ENCODE results near the gene ARFRP1.

The ARFRP1 gene

GRCh38 chr20:63738687-63739129 is 30.9 kb upstream of the ARFRP1 start:
- no peak for DNase-seq (ENCODE audit: low read depth)
- H3K4me3 ChIP-seq (ENCODE audit: low read length), result no peak overlapping the region
- no peak for TF ChIP-seq CTCF (conservative IDR thresholded peaks at IDR 0.05; ENCODE audit: low read depth, low read length)

GRCh38 chr20:63737945-63738686 is 30.3 kb upstream of the ARFRP1 start:
- no peak for TF ChIP-seq CTCF (conservative IDR thresholded peaks at IDR 0.05; ENCODE audit: low read depth, low read length)
- peak overlapping the region; percentile 24 for H3K4me3 ChIP-seq (ENCODE audit: low read length)
- no peak for DNase-seq (ENCODE audit: low read depth)

- no peak for DNase-seq (ENCODE audit: low read depth)
- TF ChIP-seq CTCF (conservative IDR thresholded peaks at IDR 0.05; ENCODE audit: low read depth, low read length), result no peak
- H3K4me3 ChIP-seq (ENCODE audit: low read length), result peak overlapping the region; percentile 24
Measured at GRCh38 chr20:63737695-63737944, 29.8 kb upstream of the ARFRP1 start.

- no peak for DNase-seq (ENCODE audit: low read depth)
- no peak overlapping the region for H3K4me3 ChIP-seq (ENCODE audit: low read length)
- TF ChIP-seq CTCF (conservative IDR thresholded peaks at IDR 0.05; ENCODE audit: low read depth, low read length), result no peak
Measured at GRCh38 chr20:63736893-63737694, 29.3 kb upstream of the ARFRP1 start.

- TF ChIP-seq CTCF (conservative IDR thresholded peaks at IDR 0.05; ENCODE audit: low read depth, low read length), result no peak
- no peak for DNase-seq (ENCODE audit: low read depth)
- no peak within 1 kb of the TSS for H3K4me3 ChIP-seq (ENCODE audit: low read length)
Measured at GRCh38 chr20:63735859-63736718, 28.3 kb upstream of the ARFRP1 start, which contains the start of gene LIME1. TSS of gene LIME1 (plus strand) at chr20:63736664. CDS start at chr20:63737550, 886 bp downstream.

- H3K4me3 ChIP-seq (ENCODE audit: low read length), result no peak overlapping the region
- DNase-seq (ENCODE audit: low read depth), result no peak
Measured at GRCh38 chr20:63734946-63735858, 27.4 kb upstream of the ARFRP1 start.

More at GRCh38 chr20:63734946-63735858, 27.4 kb upstream of the ARFRP1 start:
- no peak for TF ChIP-seq CTCF (conservative IDR thresholded peaks at IDR 0.05; ENCODE audit: low read depth, low read length)

Data from retinal pigment epithelial cell (primary cell).